K562 (cell line): ENCODE measurements around the gene UNC50. TPM values are rescaled to one million over a fixed set of nuclear protein-coding genes. Genes with fewer than 3 reads are reported as not detected.
"Not testable (repeated sequence)": the region's sequence is repeated elsewhere in the genome, so short reads cannot be mapped to it uniquely, and the experiment has no call there.

Experiments used
- ATAC-seq: fragments of 200-7000 bp; cut with Tn5 transposase; 3 replicates; pipeline ENCODE4 v1.9.1; 2020; ENCODE audit warnings: moderate library complexity
- BruUV-seq: library from RNA; stranded (reverse); fragments of 400-500 nt; replicated peaks from 2 replicates; lab custom pipeline; 2021; lab: Mats Ljungman, UMichigan
- CTCF ChIA-PET: fragments of 300-600 bp; formaldehyde crosslinking; extraction: SDS; loops from one replicate; lab custom pipeline; 2021; ENCODE audit warnings: low intra/inter-chr PET ratio; lab: Yijun Ruan, JAX
- POLR2A ChIA-PET: fragments of 300-600, 350-650 bp; sonication (Branson Sonifier 250); formaldehyde crosslinking; extraction: SDS; loops from one replicate; lab custom pipeline; 2021; ENCODE audit warnings: antibody characterized with exemption, inconsistent platforms; lab: Yijun Ruan, JAX
- DNase-seq, 4 experiments: peaks; one replicate each; pipeline versions ENCODE4 v3.0.0 to v3.0.0-alpha.2; 2011 to 2018; ENCODE audit warnings: low spot score in 3 of 4, mixed read lengths in 3 of 4; ENCODE audit errors: extremely low read depth in 1 of 4
- FAIRE-seq: peaks from 2 replicates; lab custom pipeline; 2011; peaks lifted over from hg19 to GRCh38; lab: Jason Lieb, UNC
- H2AFZ ChIP-seq: 2 replicates; pipeline ENCODE4 v1.6.0; 2011; ENCODE audit warnings: low read depth, low read length, control low read depth, inconsistent platforms
- H3K27ac ChIP-seq: fragments of 200-600 bp; 3 replicates; pipeline ENCODE4 v1.8.0; 2011; ENCODE audit warnings: low read depth, mild to moderate bottlenecking, control low read depth, inconsistent platforms, low read length, moderate library complexity, mixed read lengths; ENCODE audit errors: extremely low read depth
- H3K27me3 ChIP-seq, 2 experiments: fragments of 300-600 bp in 1 of 2; 2 replicates in 1 of 2; 3 replicates in 1 of 2; pipeline versions ENCODE4 v1.6.0 to v1.8.0; 2011; ENCODE audit warnings: inconsistent platforms in 2 of 2, low read length in 2 of 2, mild to moderate bottlenecking in 1 of 2, mixed read lengths in 1 of 2, moderate library complexity in 1 of 2; ENCODE audit not compliant: control insufficient read depth in 2 of 2, insufficient read depth in 2 of 2
- H3K36me3 ChIP-seq: fragments of 300-600 bp; 3 replicates; pipeline ENCODE4 v1.8.0; 2011; ENCODE audit warnings: mild to moderate bottlenecking, low read length, inconsistent platforms; ENCODE audit not compliant: control insufficient read depth, insufficient read depth
- H3K4me1 ChIP-seq, 2 experiments: fragments of 200-600 bp in 1 of 2; replicated peaks in 1 of 2; 2 replicates in 1 of 2; 3 replicates in 1 of 2; pipeline versions ENCODE4 v1.5.1 to v1.8.0; 2011; ENCODE audit warnings: inconsistent platforms in 2 of 2, low read length in 2 of 2, mild to moderate bottlenecking in 1 of 2, mixed read lengths in 1 of 2, moderate library complexity in 1 of 2; ENCODE audit not compliant: control insufficient read depth in 2 of 2, insufficient read depth in 2 of 2
- H3K4me2 ChIP-seq: 2 replicates; pipeline ENCODE4 v1.6.1; 2011; ENCODE audit warnings: low read length, control low read depth, inconsistent platforms, mixed read lengths; ENCODE audit not compliant: insufficient read depth
- H3K4me3 ChIP-seq: fragments of 200-600 bp; sonication (generic), shearing (Covaris generic); 2 replicates; pipeline ENCODE4 v1.5.1; 2016; ENCODE audit warnings: control low read depth, inconsistent platforms
- H3K79me2 ChIP-seq: fragments of 200-600 bp; 3 replicates; pipeline ENCODE4 v1.8.0; 2011; ENCODE audit warnings: low read length, inconsistent platforms; ENCODE audit not compliant: control insufficient read depth, insufficient read depth
- H3K9ac ChIP-seq, 2 experiments: 2 replicates each; pipeline versions ENCODE4 v1.6.0 to v1.6.1; 2011; ENCODE audit warnings: low read depth in 2 of 2, low read length in 2 of 2, control low read depth in 1 of 2, inconsistent platforms in 1 of 2, mild to moderate bottlenecking in 1 of 2, mixed read lengths in 1 of 2; ENCODE audit not compliant: insufficient read depth in 1 of 2
- H3K9me1 ChIP-seq: one replicate; pipeline ENCODE4 v1.6.0; 2011; ENCODE audit warnings: inconsistent platforms, mild to moderate bottlenecking, low read length, moderate library complexity; ENCODE audit not compliant: control insufficient read depth, insufficient read depth
- H3K9me3 ChIP-seq: replicated peaks from 2 replicates; pipeline ENCODE4 v1.5.1; 2011; ENCODE audit warnings: low read depth, low read length, inconsistent platforms; ENCODE audit not compliant: control insufficient read depth, insufficient read depth
- H4K20me1 ChIP-seq: replicated peaks from 2 replicates; pipeline ENCODE4 v1.6.1; 2011; ENCODE audit warnings: low read length, inconsistent platforms, mixed read lengths; ENCODE audit not compliant: control insufficient read depth, insufficient read depth
- DDX20 ChIP-seq: fragments of 450-650 bp; IDR thresholded peaks from 2 replicates; pipeline ENCODE4 v1.6.1; 2016; ENCODE audit warnings: missing genetic modification characterization, low read depth, mild to moderate bottlenecking, missing compliant biosample characterization, moderate library complexity
- RFX5 ChIP-seq: IDR thresholded peaks from 2 replicates; pipeline ENCODE4 v1.6.1; 2011; ENCODE audit warnings: low read depth, mild to moderate bottlenecking, improper control_type of control experiment, low read length
- ZNF212 ChIP-seq: fragments of 450-650 bp; formaldehyde crosslinking; IDR thresholded peaks from 2 replicates; pipeline ENCODE4 v1.4.0; 2020; ENCODE audit warnings: mild to moderate bottlenecking
- ZNF384 ChIP-seq: IDR thresholded peaks from 2 replicates; pipeline ENCODE4 v1.6.1; 2012; ENCODE audit warnings: low read depth, low read length, improper control_type of control experiment
- WGBS: fragments of 100-300 bp; shearing (Covaris generic); methylation state at CpG from one replicate; pipeline ENCODE4 v1.1.6; 2016; ENCODE audit warnings: low coverage, mixed read lengths; ENCODE audit not compliant: insufficient coverage; ENCODE audit errors: missing lambda C conversion rate; 5-methylcytosine and 5-hydroxymethylcytosine counted together
- in situ Hi-C: fragments of 300-500 bp; cut with MboI; formaldehyde crosslinking; loops from 4 replicates; pipeline ENCODE4 v1.15.0; 2018; ENCODE audit warnings: inconsistent platforms, mixed read lengths
- intact Hi-C: fragments of 100-400 bp; cut with micrococcal nuclease; formaldehyde crosslinking; loops from 2 replicates; pipeline ENCODE4 v1.14.2; 2022
- polyA plus RNA-seq, 8 experiments: library from polyadenylated mRNA; depleted of rRNA in 4 of 8; stranded (reverse) in 5 of 8; unstranded in 3 of 8; fragments of >200 nt; fragmentation: Nextera tagmentation in 2 of 8; fragmentation: Illumina TruSeq in 1 of 8; extraction: Ambion mirVana in 2 of 8; extraction: Trizol in 1 of 8; gene quantifications; 2 replicates each; pipeline versions ENCODE4 v1.2.1 to v1.2.3, GENCODE V29; 2011 to 2014; ENCODE audit warnings: inconsistent platforms in 1 of 8, missing spikeins in 1 of 8
- total RNA-seq, 7 experiments: library from RNA; depleted of rRNA in 6 of 7; stranded (reverse); fragments of >200 nt in 6 of 7; fragmentation: Illumina TruSeq in 2 of 7; extraction: Trizol in 2 of 7; gene quantifications; 2 replicates each; pipeline versions ENCODE4 v1.2.1 to v1.2.3, GENCODE V29; 2011 to 2021; ENCODE audit warnings: low replicate concordance in 1 of 7
- TF ChIP-seq, protein P1 (sequence below): sonication (generic); formaldehyde crosslinking; IDR thresholded peaks from 2 replicates; pipeline ENCODE4 v1.8.0; 2022; ENCODE audit warnings: mild to moderate bottlenecking, missing genetic modification reagents

The UNC50 gene
- total and polyA plus RNA-seq, 9 of the 15 experiments (the other 6 are each of a cell fraction or from before 2014, with no cell fraction given): 30.0 to 52.9 (median 35.9) TPM

DNA sequence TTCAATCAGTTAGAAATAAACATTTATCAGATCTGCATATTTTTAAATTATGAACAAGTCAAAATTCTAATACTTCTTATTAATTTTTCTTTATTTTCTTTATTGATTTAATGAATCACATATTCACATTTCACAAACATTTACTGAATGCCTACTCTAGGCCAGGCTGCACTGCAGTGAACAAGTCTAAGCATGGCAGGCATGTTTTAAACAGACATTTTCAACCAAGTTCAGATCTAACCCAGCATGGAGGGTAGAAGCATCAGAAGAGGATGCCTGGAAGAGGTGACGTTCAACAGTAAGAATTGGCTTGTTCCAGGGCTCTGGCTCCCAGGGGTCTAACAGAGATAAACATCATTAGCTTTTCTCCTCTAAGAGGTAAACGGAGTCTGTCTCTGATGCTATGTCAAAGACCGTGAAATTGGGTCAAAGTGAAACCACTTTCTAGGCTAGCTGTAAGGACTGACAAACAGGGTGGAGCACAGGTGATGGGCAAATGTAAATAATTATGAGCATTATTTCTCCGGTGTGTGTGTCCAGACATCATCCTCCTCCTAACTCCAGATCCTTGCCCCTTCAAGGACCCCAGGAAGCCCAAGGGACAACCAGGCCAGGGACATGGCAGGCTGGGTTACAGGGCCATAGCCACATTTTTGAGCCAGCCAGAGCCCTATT, 50.6 kb downstream of the UNC50 start (continued):
- no peak for TF ChIP-seq ZNF384
- TF ChIP-seq, protein P1, sequence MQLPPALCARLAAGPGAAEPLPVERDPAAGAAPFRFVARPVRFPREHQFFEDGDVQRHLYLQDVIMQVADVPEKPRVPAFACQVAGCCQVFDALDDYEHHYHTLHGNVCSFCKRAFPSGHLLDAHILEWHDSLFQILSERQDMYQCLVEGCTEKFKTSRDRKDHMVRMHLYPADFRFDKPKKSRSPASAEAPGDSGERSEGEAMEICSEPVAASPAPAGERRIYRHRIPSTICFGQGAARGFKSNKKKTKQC (CRISPR knock-in tag): no peak
- no peak for TF ChIP-seq RFX5
- no peak for TF ChIP-seq DDX20
- TF ChIP-seq ZNF212: no peak

GRCh38 chr2:98659491-98659840, 51.1 kb downstream of the UNC50 start:
- H4K20me1 ChIP-seq, H3K27ac ChIP-seq, H3K4me2 ChIP-seq, H3K9me3 ChIP-seq, CTCF ChIA-PET, in situ Hi-C loops, H3K79me2 ChIP-seq, H3K9me1 ChIP-seq, H3K4me1 ChIP-seq, ATAC-seq, H3K9ac ChIP-seq, DNase-seq, H3K4me3 ChIP-seq, H3K36me3 ChIP-seq, H3K27me3 ChIP-seq, BruUV-seq, intact Hi-C loops, H2AFZ ChIP-seq, FAIRE-seq: not testable (repeated sequence)
- POLR2A ChIA-PET: interaction anchor here (0.6 kb wide), 1 partner anchor 214 kb away, joined by 3 read pairs; no protein-coding TSS in a partner anchor
- WGBS: 0% methylated on average over 3 of the region's 3 CpGs
